ENCODE measurements around the gene TMEM181. TPM values are rescaled to one million over a fixed set of nuclear protein-coding genes. Genes with fewer than 3 reads are reported as not detected.
A peak's percentile ranks its signal among the peaks of the same experiment; 100 is the strongest.

The TMEM181 gene
- total RNA-seq, 4 donors from 2014 or later: 21.6 to 31.6 (median 26.0) TPM

- Histone ChIP-seq H3K27me3 (no peaks in the 10 kb centered on the region), H3K4me3 (no peak overlapping the region), H3K4me1 (no peaks in the 10 kb centered on the region), H3K36me3 (peaks cover 10 to 49% (median 38%) of the 10 kb centered on the region in 4 donors), H3K27ac (replicated peaks in 1 of 4) (no peak overlapping the region), H3K9me3 (peaks cover 0 to 6% (median 0%) of the 10 kb centered on the region in 4 donors)
- TF ChIP-seq CTCF (IDR thresholded peaks at IDR 0.05) (no peak), POLR2A (IDR thresholded peaks at IDR 0.05; ENCODE audit: low read depth) (no peak), POLR2AphosphoS5 (IDR thresholded peaks at IDR 0.05) (no peak), EP300 (IDR thresholded peaks at IDR 0.05) (no peak)
- intact Hi-C loops (cut with DNase I): no loop called here
- peak; percentile 74 for DNase-seq (ENCODE audit: extremely low spot score)
- WGBS: 89% methylated on average over 17 of the region's 17 CpGs
Observed at GRCh38 chr6:158619922-158620801, 60.3 kb downstream of the TMEM181 start.

DNA sequence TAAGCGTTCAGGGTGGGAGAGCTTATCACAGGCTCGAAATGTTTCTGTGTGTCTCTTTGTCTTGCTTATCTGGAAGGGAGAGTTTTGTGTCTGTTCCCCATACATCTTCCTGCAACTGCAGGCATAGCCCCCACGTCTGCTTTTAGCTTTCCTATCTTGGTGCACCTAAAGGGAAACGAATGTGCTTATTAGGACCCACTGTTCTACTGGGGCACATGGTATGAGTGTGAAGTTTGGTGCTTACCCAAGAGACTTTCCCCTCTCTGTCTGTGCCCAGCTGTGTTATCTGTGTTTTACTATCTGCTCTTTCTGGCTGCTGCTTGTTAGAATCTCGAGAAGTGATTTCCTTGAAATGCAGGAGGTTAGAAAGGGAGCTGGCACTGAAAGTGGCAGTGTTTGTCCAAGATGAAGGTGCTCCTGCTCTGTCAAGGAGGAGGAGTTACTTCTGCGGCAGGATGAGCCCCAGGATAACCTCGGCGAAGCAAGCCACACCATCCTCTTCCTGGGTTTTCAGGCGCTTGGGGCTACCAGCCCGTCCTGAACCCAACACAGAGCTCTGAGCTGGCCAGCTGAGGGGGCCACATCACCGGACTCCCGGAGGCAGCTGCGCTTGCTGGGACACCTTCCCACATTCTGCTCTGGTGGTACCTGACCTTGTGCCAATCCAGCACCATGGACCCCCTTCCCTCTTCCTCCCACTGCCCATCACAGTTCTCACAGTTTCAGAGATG, 61.2 kb downstream of the TMEM181 start:
- Histone ChIP-seq H3K36me3 (peaks cover 20 to 58% (median 47%) of the 10 kb centered on the region in 4 donors), H3K4me3 (no peak overlapping the region), H3K27me3 (no peaks in the 10 kb centered on the region), H3K9me3 (no peaks in the 10 kb centered on the region), H3K4me1 (no peaks in the 10 kb centered on the region), H3K27ac (replicated peaks in 1 of 4) (no peak overlapping the region)
- intact Hi-C loops (cut with DNase I): no loop called here
- no peak for TF ChIP-seq CTCF (IDR thresholded peaks at IDR 0.05)
- no peak for TF ChIP-seq EP300 (IDR thresholded peaks at IDR 0.05)
- TF ChIP-seq POLR2AphosphoS5 (IDR thresholded peaks at IDR 0.05): no peak
- TF ChIP-seq POLR2A (IDR thresholded peaks at IDR 0.05; ENCODE audit: low read depth): no peak
- 88% methylated on average over 10 of the region's 13 CpGs for WGBS
- peak; percentile 68 for DNase-seq (ENCODE audit: extremely low spot score)

GRCh38 chr6:158621694-158622544, 62.0 kb downstream of the TMEM181 start:
- Histone ChIP-seq H3K36me3 (peaks cover 25 to 66% (median 55%) of the 10 kb centered on the region in 4 donors), H3K9me3 (no peaks in the 10 kb centered on the region), H3K4me3 (no peak overlapping the region), H3K4me1 (peaks cover 0 to under 1% (median 0%) of the 10 kb centered on the region in 4 donors), H3K27me3 (no peaks in the 10 kb centered on the region), H3K27ac (replicated peaks in 1 of 4) (no peak overlapping the region)
- DNase-seq (ENCODE audit: extremely low spot score): peak; percentile 78
- intact Hi-C loops (cut with DNase I): no loop called here
- no peak for TF ChIP-seq EP300 (IDR thresholded peaks at IDR 0.05)
- no peak for TF ChIP-seq CTCF (IDR thresholded peaks at IDR 0.05)
- TF ChIP-seq POLR2AphosphoS5 (IDR thresholded peaks at IDR 0.05): no peak
- TF ChIP-seq POLR2A (IDR thresholded peaks at IDR 0.05; ENCODE audit: low read depth): no peak
- WGBS: 92% methylated on average over 21 of the region's 25 CpGs

GRCh38 chr6:158622545-158623190, 62.8 kb downstream of the TMEM181 start:
- Histone ChIP-seq H3K36me3 (peaks cover 25 to 74% (median 62%) of the 10 kb centered on the region in 4 donors), H3K4me1 (peaks cover 0 to 6% (median 0%) of the 10 kb centered on the region in 4 donors), H3K9me3 (no peaks in the 10 kb centered on the region), H3K4me3 (no peak overlapping the region), H3K27ac (replicated peaks in 1 of 4) (no peak overlapping the region), H3K27me3 (no peaks in the 10 kb centered on the region)
- intact Hi-C loops (cut with DNase I): no loop called here
- WGBS: 81% methylated on average over 10 of the region's 10 CpGs
- DNase-seq (ENCODE audit: extremely low spot score): peak; percentile 50
- TF ChIP-seq POLR2A (IDR thresholded peaks at IDR 0.05; ENCODE audit: low read depth) (no peak), CTCF (IDR thresholded peaks at IDR 0.05) (no peak), EP300 (IDR thresholded peaks at IDR 0.05) (no peak), POLR2AphosphoS5 (IDR thresholded peaks at IDR 0.05) (no peak)

Data from esophagus muscularis mucosa (tissue), 4 donors.